GM18498 (cell line): Measurements from ENCODE around the gene TASP1.
"Not testable (repeated sequence)": the region's sequence is repeated elsewhere in the genome, so short reads cannot be mapped to it uniquely, and the experiment has no call there.

Source experiments
- ATAC-seq: cut with Tn5 transposase; IDR thresholded peaks from one replicate; pipeline ENCODE4 v1.9.1; 2021; ENCODE audit warnings: mild to moderate bottlenecking, moderate library complexity; ENCODE audit not compliant: unreplicated experiment

TASP1 gene

GRCh38 chr20:13638496-13639149 is at the start of gene TASP1:
Gene TASP1 (minus strand): TSS chr20:13638932. CDS start chr20:13630078, 8,854 bp downstream.
- peak; percentile 100 for ATAC-seq

GRCh38 chr20:13687815-13688214 is 49.1 kb upstream of the TASP1 start:
- no peak for ATAC-seq

- no peak for ATAC-seq
Observed at GRCh38 chr20:13685623-13686022, 46.9 kb upstream of the TASP1 start.

- peak; percentile 64 for ATAC-seq
Observed at GRCh38 chr20:13684566-13685222, 46.0 kb upstream of the TASP1 start.

DNA sequence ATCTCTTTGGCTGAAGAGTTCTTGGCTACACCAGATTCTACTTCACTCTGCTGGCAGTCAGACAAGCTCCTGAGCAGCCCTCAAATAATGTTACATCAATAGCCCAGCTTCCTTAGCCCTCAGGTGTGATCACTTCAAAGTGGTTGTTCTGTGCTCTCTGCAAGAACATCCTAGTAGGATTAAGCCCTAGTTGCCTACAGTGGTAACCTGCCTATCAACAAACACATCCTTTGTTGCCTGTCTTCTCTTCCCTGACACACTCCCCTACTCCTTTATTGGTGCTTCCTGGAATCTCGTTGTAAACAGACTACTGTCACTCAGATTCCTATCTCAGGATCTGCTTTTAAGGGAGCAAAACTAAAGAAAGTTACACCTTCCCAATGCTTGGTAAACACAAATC is 45.1 kb upstream of the TASP1 start:
- ATAC-seq = no peak

GRCh38 chr20:13681248-13682125 is 42.8 kb upstream of the TASP1 start:
- ATAC-seq = peak; percentile 80

DNA sequence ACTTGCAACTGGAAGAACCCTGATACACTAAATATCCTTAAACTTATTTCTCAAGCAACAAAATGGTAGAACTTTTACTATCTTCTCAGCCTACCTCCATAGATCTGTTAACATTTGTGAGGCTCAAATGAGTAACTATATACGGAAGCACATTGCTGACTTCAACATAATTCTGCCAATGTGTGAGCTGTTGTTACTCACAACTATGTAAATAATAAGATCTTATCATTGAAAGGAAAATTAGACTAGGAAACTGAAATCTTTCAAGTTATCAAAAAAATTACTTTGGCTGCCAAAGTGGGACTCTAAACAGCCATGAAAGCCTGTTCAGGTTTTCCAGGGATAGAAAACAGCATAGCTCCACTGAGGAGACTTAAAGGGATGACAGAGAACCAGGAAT is 40.2 kb upstream of the TASP1 start:
- ATAC-seq = no peak

DNA sequence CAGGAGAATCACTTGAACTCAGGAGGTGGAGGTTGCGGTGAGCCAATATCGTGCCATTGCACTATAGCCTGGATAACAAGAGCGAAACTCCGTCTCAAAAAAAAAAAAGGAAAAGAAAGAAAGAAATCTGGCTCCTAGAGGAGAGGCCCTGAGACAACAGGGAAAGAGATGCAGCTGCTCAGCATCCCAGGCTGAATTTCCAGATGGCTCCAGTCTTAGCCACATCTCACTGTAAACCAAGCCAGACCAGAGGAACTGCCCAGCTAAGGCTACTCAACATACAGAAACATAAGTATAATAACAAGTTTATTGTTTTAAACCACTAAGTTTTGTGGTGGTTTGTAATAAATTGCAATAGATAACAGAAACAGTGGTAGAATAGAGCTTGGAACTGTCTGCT is 38.5 kb upstream of the TASP1 start:
- no peak for ATAC-seq

GRCh38 chr20:13676682-13677081 is 38.0 kb upstream of the TASP1 start:
- no peak for ATAC-seq

- ATAC-seq = no peak
Observed at GRCh38 chr20:13672690-13673089, 34.0 kb upstream of the TASP1 start.

DNA sequence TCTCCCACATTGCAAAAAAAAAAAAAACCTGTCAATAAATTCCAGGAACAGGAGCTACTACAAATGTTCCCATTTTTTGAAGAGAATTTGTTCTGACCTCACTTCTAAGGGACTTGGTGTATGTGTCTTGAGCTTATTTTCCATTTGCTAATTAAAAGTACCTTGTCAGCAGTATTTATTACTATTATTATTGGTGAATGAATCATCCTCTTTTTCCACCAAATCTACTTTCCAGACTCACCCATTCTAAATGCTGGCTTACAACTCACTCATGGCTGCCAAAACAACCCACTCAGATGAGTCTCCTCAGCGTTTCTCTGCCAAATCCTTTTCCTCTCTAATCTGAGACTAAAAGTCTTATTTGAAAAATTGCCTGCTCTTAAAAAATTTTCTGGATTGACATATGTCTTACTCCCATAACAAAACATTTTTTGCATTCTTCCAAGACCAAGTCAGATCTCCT is 33.2 kb upstream of the TASP1 start:
- no peak for ATAC-seq

DNA sequence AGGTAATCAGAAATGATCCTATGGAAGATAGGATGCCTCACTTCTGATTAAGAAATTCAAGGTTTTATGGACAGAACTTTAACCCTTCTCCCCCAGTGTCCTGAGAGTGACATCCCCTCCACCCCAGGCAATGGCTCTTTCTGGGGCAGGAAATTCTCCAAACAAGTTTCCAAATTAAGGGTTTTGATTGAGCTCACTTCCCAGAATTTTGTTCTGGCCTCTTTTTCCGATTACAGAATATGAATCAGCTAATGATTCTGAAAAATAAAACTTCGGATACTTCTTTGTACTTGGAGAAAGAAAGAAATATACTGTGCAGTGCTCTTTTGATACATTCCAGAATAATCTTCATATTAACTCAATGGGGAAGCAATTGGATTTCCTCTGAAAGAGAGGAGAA is 32.8 kb upstream of the TASP1 start:
- no peak for ATAC-seq

DNA sequence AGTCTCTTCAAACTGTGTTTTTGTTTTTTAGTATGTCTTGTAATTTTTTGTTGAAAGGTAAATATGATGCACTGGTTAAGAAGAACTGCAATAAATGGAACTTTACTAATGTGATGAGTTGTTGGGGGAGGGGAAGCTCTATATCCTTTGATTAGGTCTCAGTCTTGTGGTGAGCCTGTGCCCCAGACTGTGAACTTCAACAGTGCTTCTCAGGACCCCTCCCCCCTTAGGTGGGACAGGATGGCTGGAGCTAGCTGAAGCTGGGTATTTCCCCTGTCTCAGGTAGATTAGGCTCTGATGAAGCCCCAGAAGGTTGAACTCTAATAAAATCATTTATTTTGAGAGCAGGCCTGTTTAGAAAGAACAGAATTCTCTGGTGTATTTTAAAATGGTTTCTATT is 31.4 kb upstream of the TASP1 start:
- ATAC-seq = peak; percentile 47

GRCh38 chr20:13665709-13666395 is 27.1 kb upstream of the TASP1 start:
- ATAC-seq = no peak

GRCh38 chr20:13661070-13661685 is 22.4 kb upstream of the TASP1 start:
- no peak for ATAC-seq

DNA sequence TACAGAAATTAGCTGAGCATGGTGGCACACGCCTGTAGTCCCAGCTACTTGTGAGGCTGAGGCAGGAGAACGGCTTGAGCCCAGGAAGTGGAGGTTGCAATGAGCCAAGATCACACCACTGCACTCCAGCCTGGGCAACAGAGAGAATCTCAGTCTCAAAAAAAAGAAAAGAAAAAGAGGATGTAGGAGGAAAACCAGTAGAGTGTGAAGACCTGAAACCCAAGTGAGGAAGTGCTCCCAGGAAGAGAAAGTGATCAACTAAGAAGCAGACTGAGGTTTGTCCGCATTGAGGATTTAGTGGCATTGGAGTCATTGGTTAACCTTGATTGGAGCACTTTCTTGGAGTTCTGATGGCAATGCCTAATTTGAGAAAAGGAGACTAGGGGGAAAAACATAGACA is 20.6 kb upstream of the TASP1 start:
- peak; percentile 93 for ATAC-seq

DNA sequence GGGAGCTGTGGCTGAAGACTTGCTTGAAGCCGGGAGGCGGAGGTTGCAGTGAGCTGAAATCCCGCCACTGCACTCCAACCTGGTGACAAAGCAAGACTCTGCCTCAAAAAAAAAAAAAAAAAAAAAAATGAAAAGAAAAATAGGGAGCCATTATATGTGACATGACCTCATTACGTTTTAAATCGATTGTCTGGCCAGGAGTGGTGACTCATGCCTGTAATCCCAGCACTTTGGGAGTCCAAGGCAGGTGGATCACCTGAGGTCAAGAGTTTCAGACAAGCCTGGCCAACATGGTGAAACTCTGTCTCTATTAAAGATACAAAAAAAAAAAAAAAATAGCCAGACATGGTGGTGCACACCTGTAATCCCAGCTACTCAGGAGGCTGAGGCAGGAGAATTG is 19.3 kb upstream of the TASP1 start:
- ATAC-seq = not testable (repeated sequence)

DNA sequence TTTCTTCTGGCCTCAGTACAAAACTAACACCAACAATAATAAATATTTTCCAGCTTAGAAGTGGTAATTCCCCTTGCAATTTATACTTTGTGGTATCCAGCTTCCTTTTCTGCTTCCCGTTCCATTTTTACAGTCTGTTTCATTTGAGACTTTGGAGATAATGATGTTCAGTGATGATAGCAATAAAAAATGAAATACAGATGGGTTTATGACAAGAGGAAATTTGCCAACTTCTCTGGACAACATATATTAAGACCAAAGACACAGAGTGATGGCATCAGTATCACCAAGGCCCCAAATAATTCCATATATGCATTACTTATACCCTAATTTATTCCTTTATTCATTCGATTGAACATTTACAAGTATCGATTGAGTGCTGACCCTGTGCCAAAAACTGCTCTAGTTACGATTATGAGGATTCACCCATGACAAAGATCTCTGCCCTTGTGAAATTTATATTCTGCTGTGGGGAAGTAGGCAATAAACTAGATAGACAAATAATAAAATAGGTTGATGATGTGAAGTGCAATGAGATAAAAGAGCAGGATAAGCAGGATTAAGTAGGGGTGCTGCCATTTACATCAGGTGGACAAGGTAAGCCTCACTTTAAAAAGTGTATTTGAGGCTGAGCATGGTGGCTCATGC is 18.1 kb upstream of the TASP1 start:
- ATAC-seq = no peak

DNA sequence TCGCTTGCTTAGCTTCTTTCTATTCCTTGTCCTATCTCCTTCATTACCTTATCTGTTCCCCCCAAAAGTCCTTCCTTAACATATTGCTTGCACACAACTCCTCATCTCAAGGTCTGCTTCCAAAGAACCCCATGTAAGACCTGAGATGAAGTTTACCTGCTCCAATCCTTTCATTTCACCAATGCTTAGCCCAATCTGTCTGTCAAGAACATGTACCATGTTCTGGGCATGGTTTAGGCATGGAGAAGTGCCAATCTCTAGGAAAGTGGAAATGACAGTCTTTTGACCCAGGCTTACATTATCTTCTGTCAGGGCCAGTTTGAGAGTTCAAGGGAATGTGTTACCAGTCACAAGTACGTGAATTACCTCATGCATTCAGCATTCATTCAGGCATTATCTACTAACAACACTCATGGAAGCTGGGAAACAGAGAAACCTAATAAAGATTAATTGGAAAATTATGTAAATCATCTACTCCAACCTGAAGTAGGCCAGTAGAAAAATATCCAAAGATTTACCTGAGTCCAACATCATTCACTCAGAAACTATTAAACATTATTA is 15.8 kb upstream of the TASP1 start:
- no peak for ATAC-seq

DNA sequence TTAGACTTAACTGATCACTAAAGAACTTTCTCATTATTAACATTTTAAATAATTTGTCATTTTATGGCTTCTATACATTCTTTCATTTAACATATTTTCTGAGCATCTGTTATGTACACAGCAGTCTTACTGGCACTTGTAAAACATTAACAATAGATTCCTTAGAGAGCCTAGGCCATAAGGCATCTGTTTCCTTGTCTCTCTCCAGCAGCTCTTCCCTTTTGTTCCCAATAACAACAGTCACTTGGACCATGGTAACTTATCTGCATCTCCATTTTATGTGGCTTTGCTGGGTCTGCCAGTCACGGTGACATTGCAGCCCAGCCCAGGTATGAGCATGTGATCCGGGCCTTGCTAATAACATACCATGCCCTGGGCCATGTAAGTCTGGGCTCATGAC is 11.7 kb upstream of the TASP1 start:
- ATAC-seq = no peak
